ENCODE results near the gene FAF1.

The FAF1 gene

GRCh38 chr1:50972766-50973165, 12.7 kb upstream of the FAF1 start:
- Histone ChIP-seq H3F3A (ENCODE audit: control insufficient read depth, insufficient read depth) (peaks cover 23% of the 10 kb centered on the region), H3K79me2 (ENCODE audit: control insufficient read depth, low read length) (peaks cover 94% of the 10 kb centered on the region), H3K9me2 (replicated peaks; ENCODE audit: control insufficient read depth, low read length) (no peaks in the 10 kb centered on the region), H3K4me1 (ENCODE audit: control insufficient read depth, low read length) (peaks cover 26% of the 10 kb centered on the region), H3K9me3 (ENCODE audit: control insufficient read depth, insufficient read depth, low read length) (no peaks in the 10 kb centered on the region), H3K36me3 (ENCODE audit: control insufficient read depth, low read length) (peaks cover 68% of the 10 kb centered on the region), H3K4me2 (ENCODE audit: low read length) (peak overlapping the region; percentile 88), H3K27ac (ENCODE audit: low read depth, low read length) (peak overlapping the region; percentile 97), H3K27me3 (ENCODE audit: control insufficient read depth, low read length) (no peaks in the 10 kb centered on the region), H4K20me1 (ENCODE audit: control insufficient read depth, insufficient read depth, low read depth, low read length) (no peaks in the 10 kb centered on the region), H3K4me3 (ENCODE audit: low read length) (peak overlapping the region; percentile 91)
- TF ChIP-seq, protein P1, sequence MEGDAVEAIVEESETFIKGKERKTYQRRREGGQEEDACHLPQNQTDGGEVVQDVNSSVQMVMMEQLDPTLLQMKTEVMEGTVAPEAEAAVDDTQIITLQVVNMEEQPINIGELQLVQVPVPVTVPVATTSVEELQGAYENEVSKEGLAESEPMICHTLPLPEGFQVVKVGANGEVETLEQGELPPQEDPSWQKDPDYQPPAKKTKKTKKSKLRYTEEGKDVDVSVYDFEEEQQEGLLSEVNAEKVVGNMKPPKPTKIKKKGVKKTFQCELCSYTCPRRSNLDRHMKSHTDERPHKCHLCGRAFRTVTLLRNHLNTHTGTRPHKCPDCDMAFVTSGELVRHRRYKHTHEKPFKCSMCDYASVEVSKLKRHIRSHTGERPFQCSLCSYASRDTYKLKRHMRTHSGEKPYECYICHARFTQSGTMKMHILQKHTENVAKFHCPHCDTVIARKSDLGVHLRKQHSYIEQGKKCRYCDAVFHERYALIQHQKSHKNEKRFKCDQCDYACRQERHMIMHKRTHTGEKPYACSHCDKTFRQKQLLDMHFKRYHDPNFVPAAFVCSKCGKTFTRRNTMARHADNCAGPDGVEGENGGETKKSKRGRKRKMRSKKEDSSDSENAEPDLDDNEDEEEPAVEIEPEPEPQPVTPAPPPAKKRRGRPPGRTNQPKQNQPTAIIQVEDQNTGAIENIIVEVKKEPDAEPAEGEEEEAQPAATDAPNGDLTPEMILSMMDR (IDR thresholded peaks at IDR 0.05; ENCODE audit: low read depth, low read length, poor library complexity, severe bottlenecking), result no peak
- no peak for TF ChIP-seq EZH2phosphoT487 (IDR thresholded peaks at IDR 0.05; ENCODE audit: borderline replicate concordance, low read length)

GRCh38 chr1:50971748-50972305, 11.8 kb upstream of the FAF1 start:
- H3K27me3 ChIP-seq (ENCODE audit: control insufficient read depth, low read length), result no peaks in the 10 kb centered on the region
- H3K4me1 ChIP-seq (ENCODE audit: control insufficient read depth, low read length), result peaks cover 35% of the 10 kb centered on the region

GRCh38 chr1:50970931-50971582, 11.0 kb upstream of the FAF1 start:
- Histone ChIP-seq H3K27ac (ENCODE audit: low read depth, low read length) (peak overlapping the region; percentile 97), H3K79me2 (ENCODE audit: control insufficient read depth, low read length) (peaks cover 94% of the 10 kb centered on the region), H3F3A (ENCODE audit: control insufficient read depth, insufficient read depth) (peaks cover 30% of the 10 kb centered on the region), H3K27me3 (ENCODE audit: control insufficient read depth, low read length) (no peaks in the 10 kb centered on the region), H3K36me3 (ENCODE audit: control insufficient read depth, low read length) (peaks cover 64% of the 10 kb centered on the region), H4K20me1 (ENCODE audit: control insufficient read depth, insufficient read depth, low read depth, low read length) (no peaks in the 10 kb centered on the region), H3K4me2 (ENCODE audit: low read length) (peak overlapping the region; percentile 83), H3K4me1 (ENCODE audit: control insufficient read depth, low read length) (peaks cover 41% of the 10 kb centered on the region), H3K9me3 (ENCODE audit: control insufficient read depth, insufficient read depth, low read length) (no peaks in the 10 kb centered on the region), H3K9me2 (replicated peaks; ENCODE audit: control insufficient read depth, low read length) (no peaks in the 10 kb centered on the region), H3K4me3 (ENCODE audit: low read length) (peak overlapping the region; percentile 91)
- TF ChIP-seq EZH2phosphoT487 (IDR thresholded peaks at IDR 0.05; ENCODE audit: borderline replicate concordance, low read length), result no peak
- TF ChIP-seq, protein P1 (IDR thresholded peaks at IDR 0.05; ENCODE audit: low read depth, low read length, poor library complexity, severe bottlenecking), result no peak

More at GRCh38 chr1:50971748-50972305, 11.8 kb upstream of the FAF1 start:
- Histone ChIP-seq H3K27ac (ENCODE audit: low read depth, low read length) (peak overlapping the region; percentile 97), H3F3A (ENCODE audit: control insufficient read depth, insufficient read depth) (peaks cover 32% of the 10 kb centered on the region), H3K79me2 (ENCODE audit: control insufficient read depth, low read length) (peaks cover 94% of the 10 kb centered on the region), H3K4me2 (ENCODE audit: low read length) (peak overlapping the region; percentile 83), H4K20me1 (ENCODE audit: control insufficient read depth, insufficient read depth, low read depth, low read length) (no peaks in the 10 kb centered on the region), H3K9me2 (replicated peaks; ENCODE audit: control insufficient read depth, low read length) (no peaks in the 10 kb centered on the region), H3K36me3 (ENCODE audit: control insufficient read depth, low read length) (peaks cover 64% of the 10 kb centered on the region), H3K9me3 (ENCODE audit: control insufficient read depth, insufficient read depth, low read length) (no peaks in the 10 kb centered on the region), H3K4me3 (ENCODE audit: low read length) (peak overlapping the region; percentile 91)
- TF ChIP-seq, protein P1 (IDR thresholded peaks at IDR 0.05; ENCODE audit: low read depth, low read length, poor library complexity, severe bottlenecking), result no peak
- no peak for TF ChIP-seq EZH2phosphoT487 (IDR thresholded peaks at IDR 0.05; ENCODE audit: borderline replicate concordance, low read length)

All from DOHH2 (cell line).